OCI-LY3 (cell line): ENCODE results near the gene SMARCA4.

Source experiments
- CTCF ChIP-seq: fragments of 200-600, 300-600 bp; sonication (generic); IDR thresholded peaks from 2 replicates; pipeline ENCODE4 v1.5.1; 2014; ENCODE audit warnings: antibody characterized with exemption, low read length, low read depth
- EZH2phosphoT487 ChIP-seq: fragments of 200-600 bp; shearing (Covaris generic); IDR thresholded peaks from 2 replicates; pipeline ENCODE4 v1.6.1; 2018; ENCODE audit warnings: antibody characterized with exemption, mixed run types, low read depth

GRCh38 chr19:10964903-10965302 is 4.1 kb downstream of the SMARCA4 start:
- TF ChIP-seq CTCF (peak; percentile 29), EZH2phosphoT487 (no peak)
